T-helper 2 cell treated with Interferon-gamma antibody and Interleukin-4, amounts not matched to agents 5 μg/mL and 100 μg/mL, for 36 hours (primary cell): ENCODE data around the gene RET.

Experiments
- DNase-seq: peaks from one replicate; pipeline ENCODE4 v3.0.0; 2021; ENCODE audit warnings: low spot score
- H3K27ac Mint-ChIP-seq: one replicate; pipeline ENCODE4 v1.8.0; 2021; ENCODE audit warnings: mild to moderate bottlenecking, mixed read lengths
- H3K27me3 Mint-ChIP-seq: one replicate; pipeline ENCODE4 v1.8.0; 2021; ENCODE audit warnings: low read depth, mixed read lengths
- H3K36me3 Mint-ChIP-seq: one replicate; pipeline ENCODE4 v1.8.0; 2021; ENCODE audit warnings: low read depth, mixed read lengths
- H3K4me1 Mint-ChIP-seq: one replicate; pipeline ENCODE4 v1.8.0; 2021; ENCODE audit warnings: low read depth, mixed read lengths
- H3K4me3 Mint-ChIP-seq: one replicate; pipeline ENCODE4 v1.8.0; 2022; ENCODE audit warnings: mild to moderate bottlenecking, moderate library complexity, mixed read lengths
- H3K9me3 Mint-ChIP-seq: one replicate; pipeline ENCODE4 v1.8.0; 2021; ENCODE audit warnings: mixed read lengths

Gene RET

DNA sequence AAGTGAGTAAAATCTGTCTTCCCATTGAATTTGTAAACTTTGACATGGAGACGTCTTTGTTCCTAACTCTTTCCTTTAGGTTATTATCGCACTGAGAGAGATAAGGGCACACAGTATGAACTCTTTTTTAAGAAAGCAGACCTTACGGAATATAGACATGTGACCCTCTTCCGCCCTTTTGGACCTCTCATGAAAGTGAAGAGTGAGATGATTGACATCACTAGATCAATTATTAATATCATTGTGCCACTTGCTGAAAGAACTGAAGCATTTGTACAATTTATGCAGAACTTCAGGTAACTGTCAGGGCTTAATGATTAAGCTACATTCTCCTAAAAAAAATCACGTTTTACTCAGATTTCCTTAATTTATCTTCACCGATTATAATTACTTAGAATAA is 81.8 kb downstream of the RET start:
- H3K36me3 Mint-ChIP-seq, result peaks cover 48% of the 10 kb centered on the region
- no peak overlapping the region for H3K4me3 Mint-ChIP-seq
- H3K27me3 Mint-ChIP-seq, result no peaks in the 10 kb centered on the region
- H3K9me3 Mint-ChIP-seq, result no peaks in the 10 kb centered on the region
- no peak overlapping the region for H3K27ac Mint-ChIP-seq
- DNase-seq, result no peak
- peaks cover 37% of the 10 kb centered on the region for H3K4me1 Mint-ChIP-seq

GRCh38 chr10:43160046-43160920 is 83.4 kb downstream of the RET start:
- H3K4me1 Mint-ChIP-seq, result peaks cover 33% of the 10 kb centered on the region
- no peaks in the 10 kb centered on the region for H3K27me3 Mint-ChIP-seq
- peak overlapping the region; percentile 55 for H3K27ac Mint-ChIP-seq
- no peaks in the 10 kb centered on the region for H3K9me3 Mint-ChIP-seq
- H3K4me3 Mint-ChIP-seq, result no peak overlapping the region
- peak; percentile 26 for DNase-seq
- H3K36me3 Mint-ChIP-seq, result peaks cover 52% of the 10 kb centered on the region

- DNase-seq, result no peak
- no peaks in the 10 kb centered on the region for H3K9me3 Mint-ChIP-seq
Measured at GRCh38 chr10:43160921-43161255, 84.0 kb downstream of the RET start.

GRCh38 chr10:43162604-43163003 is 85.7 kb downstream of the RET start:
- peaks cover 40% of the 10 kb centered on the region for H3K36me3 Mint-ChIP-seq
- no peaks in the 10 kb centered on the region for H3K9me3 Mint-ChIP-seq
- H3K4me1 Mint-ChIP-seq, result peaks cover 29% of the 10 kb centered on the region
- no peak overlapping the region for H3K4me3 Mint-ChIP-seq
- DNase-seq, result no peak
- no peaks in the 10 kb centered on the region for H3K27me3 Mint-ChIP-seq
- H3K27ac Mint-ChIP-seq, result no peak overlapping the region

More at GRCh38 chr10:43160921-43161255, 84.0 kb downstream of the RET start:
- H3K27ac Mint-ChIP-seq, result peak overlapping the region; percentile 55
- peaks cover 30% of the 10 kb centered on the region for H3K4me1 Mint-ChIP-seq
- peaks cover 49% of the 10 kb centered on the region for H3K36me3 Mint-ChIP-seq
- no peak overlapping the region for H3K4me3 Mint-ChIP-seq
- no peaks in the 10 kb centered on the region for H3K27me3 Mint-ChIP-seq

DNA sequence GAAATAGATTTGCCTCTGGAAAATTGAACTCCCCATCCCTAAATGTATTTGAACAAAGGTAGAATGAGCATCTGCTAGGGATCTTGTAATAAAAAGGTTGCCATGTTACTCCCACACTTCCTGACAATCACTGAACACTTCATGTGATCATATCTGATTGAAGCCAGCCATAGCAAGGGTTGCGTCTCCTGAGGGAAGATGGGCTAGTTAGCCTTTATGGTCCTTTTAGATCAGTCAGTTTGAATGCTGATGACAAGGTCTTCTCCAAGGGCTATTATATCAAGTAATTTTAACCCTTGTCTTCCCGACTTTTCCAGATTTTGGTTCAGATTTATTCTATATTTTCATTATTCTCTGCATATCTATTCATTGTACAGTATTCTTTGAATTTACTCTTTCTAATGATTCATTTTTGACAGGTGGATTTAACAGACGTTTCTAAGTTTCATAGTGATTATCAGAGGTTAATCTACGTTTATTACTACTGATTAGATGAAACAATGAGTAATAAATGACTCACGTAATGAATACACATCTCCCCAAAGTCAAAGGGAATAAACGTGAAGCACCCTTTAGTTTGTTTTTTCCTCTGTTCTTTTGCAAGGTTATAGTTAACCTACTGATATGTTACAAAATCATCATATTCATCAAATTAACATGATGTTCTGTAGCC is 89.5 kb downstream of the RET start:
- H3K4me3 Mint-ChIP-seq, result no peak overlapping the region

DNA sequence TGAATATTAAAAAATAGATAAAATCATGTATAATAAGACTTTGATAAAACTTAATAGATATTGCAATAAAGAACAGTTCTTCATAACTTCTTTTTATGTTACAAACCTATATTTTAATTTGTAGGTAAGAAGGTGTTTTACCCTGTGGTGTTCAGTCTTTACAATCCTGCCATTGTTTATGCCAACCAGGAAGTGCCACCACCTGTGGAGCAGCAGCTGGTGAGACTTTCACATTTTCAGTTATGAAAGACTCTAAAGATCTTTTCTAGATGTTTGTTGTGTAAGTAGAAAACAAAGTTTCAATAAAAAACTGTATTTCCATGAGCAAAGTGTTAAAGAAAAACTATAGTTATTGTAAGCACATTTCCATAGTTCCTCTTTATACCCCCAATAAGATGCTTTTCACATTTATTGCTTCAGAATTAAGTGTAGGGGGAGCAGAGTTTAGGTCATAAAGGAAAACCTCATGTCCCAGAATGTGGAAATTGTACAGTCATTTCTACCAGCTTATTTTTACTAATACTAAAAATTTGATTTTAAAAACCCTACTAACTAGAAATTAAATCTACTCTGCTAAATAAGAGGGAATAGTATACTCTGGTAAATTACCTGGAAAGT is 90.1 kb downstream of the RET start:
- H3K27ac Mint-ChIP-seq, result no peak overlapping the region
- peaks cover 48% of the 10 kb centered on the region for H3K36me3 Mint-ChIP-seq
- no peaks in the 10 kb centered on the region for H3K9me3 Mint-ChIP-seq
- no peak for DNase-seq
- no peaks in the 10 kb centered on the region for H3K27me3 Mint-ChIP-seq
- H3K4me3 Mint-ChIP-seq, result no peak overlapping the region
- peaks cover 23% of the 10 kb centered on the region for H3K4me1 Mint-ChIP-seq

More for the DNA sequence above, 89.5 kb downstream of the RET start:
- H3K27me3 Mint-ChIP-seq, result no peaks in the 10 kb centered on the region
- H3K27ac Mint-ChIP-seq, result no peak overlapping the region
- no peak for DNase-seq
- peaks cover 48% of the 10 kb centered on the region for H3K36me3 Mint-ChIP-seq
- no peaks in the 10 kb centered on the region for H3K9me3 Mint-ChIP-seq
- H3K4me1 Mint-ChIP-seq, result peaks cover 26% of the 10 kb centered on the region

- Mint-ChIP-seq H3K4me1 (peaks cover 26% of the 10 kb centered on the region), H3K27me3 (no peaks in the 10 kb centered on the region), H3K36me3 (peaks cover 47% of the 10 kb centered on the region), H3K27ac (no peak overlapping the region), H3K4me3 (no peak overlapping the region), H3K9me3 (no peaks in the 10 kb centered on the region)
- no peak for DNase-seq
Measured at GRCh38 chr10:43167498-43167889, 90.6 kb downstream of the RET start.

DNA sequence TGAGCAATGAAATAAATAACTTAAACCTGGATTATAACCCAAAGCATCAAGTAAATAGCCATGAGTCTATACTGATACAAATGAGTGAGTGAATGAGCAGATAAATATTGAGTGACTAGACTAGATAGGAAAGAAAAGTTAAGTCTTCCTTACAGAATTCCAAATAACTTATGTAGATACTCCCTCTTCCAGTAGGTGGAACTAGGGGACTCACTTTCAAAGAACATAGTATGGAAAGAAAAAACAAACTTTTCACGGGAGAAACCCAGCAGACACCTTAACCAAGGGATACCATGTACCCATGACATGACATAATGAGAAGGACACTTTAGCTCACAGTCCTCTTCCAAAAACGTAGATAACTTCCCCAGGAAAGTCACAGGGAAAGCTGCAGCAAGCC is 93.6 kb downstream of the RET start:
- DNase-seq, result no peak
- no peak overlapping the region for H3K27ac Mint-ChIP-seq
- H3K9me3 Mint-ChIP-seq, result no peaks in the 10 kb centered on the region
- no peak overlapping the region for H3K4me3 Mint-ChIP-seq
- H3K4me1 Mint-ChIP-seq, result peaks cover 29% of the 10 kb centered on the region
- H3K36me3 Mint-ChIP-seq, result peaks cover 49% of the 10 kb centered on the region
- no peaks in the 10 kb centered on the region for H3K27me3 Mint-ChIP-seq

GRCh38 chr10:43172645-43173044 is 95.8 kb downstream of the RET start:
- Mint-ChIP-seq H3K4me3 (no peak overlapping the region), H3K4me1 (peaks cover 25% of the 10 kb centered on the region), H3K9me3 (no peaks in the 10 kb centered on the region), H3K27ac (no peak overlapping the region), H3K36me3 (peaks cover 64% of the 10 kb centered on the region), H3K27me3 (no peaks in the 10 kb centered on the region)
- DNase-seq, result no peak

GRCh38 chr10:43173120-43173519 is 96.3 kb downstream of the RET start:
- no peak overlapping the region for H3K4me3 Mint-ChIP-seq
- peaks cover 69% of the 10 kb centered on the region for H3K36me3 Mint-ChIP-seq
- H3K27ac Mint-ChIP-seq, result no peak overlapping the region

DNA sequence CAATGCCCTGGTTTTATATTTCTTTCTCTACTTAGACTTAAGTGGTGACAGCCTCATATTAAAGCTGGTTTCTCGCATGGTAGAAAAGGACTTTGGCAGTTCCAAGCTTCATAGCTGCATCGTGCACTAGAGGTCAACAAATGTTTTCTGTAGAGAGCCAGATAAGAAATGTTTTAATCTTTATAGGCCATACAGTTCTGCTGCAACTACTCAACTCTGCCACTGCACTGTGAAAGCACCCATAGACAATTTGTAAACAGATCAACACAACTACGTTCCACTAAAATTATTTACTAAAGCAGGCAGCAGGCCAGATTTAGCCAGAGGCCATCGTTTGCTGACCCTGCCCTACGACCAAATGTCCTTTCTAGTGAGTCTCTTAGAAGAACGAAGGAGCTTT is 98.1 kb downstream of the RET start:
- Mint-ChIP-seq H3K9me3 (peaks cover 4% of the 10 kb centered on the region), H3K27me3 (no peaks in the 10 kb centered on the region), H3K4me1 (peaks cover 23% of the 10 kb centered on the region), H3K4me3 (no peak overlapping the region), H3K27ac (no peak overlapping the region), H3K36me3 (peaks cover 72% of the 10 kb centered on the region)
- no peak for DNase-seq

More at GRCh38 chr10:43173120-43173519, 96.3 kb downstream of the RET start:
- no peaks in the 10 kb centered on the region for H3K27me3 Mint-ChIP-seq
- peaks cover 25% of the 10 kb centered on the region for H3K4me1 Mint-ChIP-seq
- DNase-seq, result no peak
- no peaks in the 10 kb centered on the region for H3K9me3 Mint-ChIP-seq

DNA sequence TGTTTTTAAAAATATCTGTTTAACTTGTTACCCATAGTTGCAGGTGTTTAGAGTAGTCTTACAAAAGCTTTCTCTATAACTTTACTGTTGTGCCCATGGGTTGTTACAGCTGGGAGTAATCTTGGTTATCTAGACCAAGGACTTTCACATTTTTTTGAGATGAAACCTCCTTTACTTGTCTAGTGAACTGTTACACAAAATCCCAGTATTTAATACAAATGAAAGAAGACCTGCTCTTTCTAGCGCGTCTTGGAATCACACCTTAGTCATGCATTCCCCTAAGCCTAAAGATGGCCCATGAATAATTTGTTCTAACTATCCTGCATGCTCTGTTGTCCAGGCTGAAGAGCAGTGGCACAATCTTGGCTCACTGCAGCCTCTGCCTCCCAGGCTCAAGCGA is 99.4 kb downstream of the RET start:
- DNase-seq, result no peak
- Mint-ChIP-seq H3K27me3 (no peaks in the 10 kb centered on the region), H3K4me3 (no peak overlapping the region), H3K27ac (no peak overlapping the region), H3K36me3 (peaks cover 72% of the 10 kb centered on the region), H3K9me3 (peaks cover 4% of the 10 kb centered on the region), H3K4me1 (peaks cover 16% of the 10 kb centered on the region)

- Mint-ChIP-seq H3K4me3 (no peak overlapping the region), H3K36me3 (peaks cover 71% of the 10 kb centered on the region), H3K9me3 (peaks cover 4% of the 10 kb centered on the region), H3K4me1 (peaks cover 7% of the 10 kb centered on the region), H3K27ac (no peak overlapping the region), H3K27me3 (no peaks in the 10 kb centered on the region)
- no peak for DNase-seq
Measured at GRCh38 chr10:43177595-43177994, 100.7 kb downstream of the RET start.
